Testis (tissue), 3 donors: ENCODE measurements around the gene CHCHD10. TPM values are rescaled to one million over a fixed set of nuclear protein-coding genes. Genes with fewer than 3 reads are reported as not detected.

Source experiments
- DNase-seq: peaks from one replicate; pipeline ENCODE4 v3.0.0-alpha.2; 2019
- H3K27ac ChIP-seq, 2 donors: fragments of 200-600 bp; sonication (generic); one replicate each; pipeline ENCODE4 v1.5.1; 2019
- H3K27me3 ChIP-seq: fragments of 200-600 bp; sonication (generic); one replicate; pipeline ENCODE4 v1.5.1; 2019
- H3K36me3 ChIP-seq: fragments of 200-600 bp; sonication (generic); one replicate; pipeline ENCODE4 v1.5.1; 2017; ENCODE audit warnings: low read depth; ENCODE audit errors: missing control alignments
- H3K4me1 ChIP-seq: fragments of 200-600 bp; sonication (generic); one replicate; pipeline ENCODE4 v1.5.1; 2019
- H3K4me3 ChIP-seq, 2 donors: fragments of 200-600 bp; sonication (generic); one replicate each; pipeline ENCODE4 v1.5.1; 2017 to 2019
- H3K9me3 ChIP-seq: fragments of 200-600 bp; sonication (generic); one replicate; pipeline ENCODE4 v1.5.1; 2017
- POLR2A ChIP-seq: fragments of 450-650 bp; IDR thresholded peaks from one replicate; pipeline ENCODE4 v1.6.1; 2017; ENCODE audit warnings: antibody characterized with exemption, mild to moderate bottlenecking, moderate library complexity
- WGBS, 2 donors: methylation state at CpG; one replicate each; pipeline ENCODE4 v1.1.5; 2018; 5-methylcytosine and 5-hydroxymethylcytosine counted together
- intact Hi-C: fragments of 100-400 bp; cut with DNase I; formaldehyde crosslinking; loops from one replicate; pipeline ENCODE4 v1.15.1; 2023; ENCODE audit warnings: low total_unique reads
- polyA plus RNA-seq: library from polyadenylated mRNA; stranded (reverse); fragments of 350-450 nt; fragmentation: Illumina TruSeq; extraction: RNeasy Lipid Tissue Mini Kit (QIAGEN cat#74804); gene quantifications from one replicate; pipeline ENCODE4 v1.2.3, GENCODE V29; 2014; ENCODE audit warnings: low read depth, low replicate concordance; ENCODE audit not compliant: insufficient read depth
- total RNA-seq, 2 donors: library from RNA; depleted of rRNA; stranded (reverse); fragments of >200 nt; gene quantifications; one replicate each; pipeline ENCODE4 v1.2.3, GENCODE V29; 2016
- TF ChIP-seq, protein P1 (sequence below), 3 experiments: fragments of 450-650 bp in 2 of 3; fragments of 200-600 bp in 1 of 3; sonication (generic) in 1 of 3; IDR thresholded peaks; one replicate each; pipeline ENCODE4 v1.5.1; 2016 to 2019; ENCODE audit warnings: antibody characterized with exemption in 3 of 3, mild to moderate bottlenecking in 2 of 3, moderate library complexity in 1 of 3

Gene CHCHD10
- total and polyA plus RNA-seq, 3 donors from 2014 or later: 24.0 to 74.8 (median 30.2) TPM

DNA sequence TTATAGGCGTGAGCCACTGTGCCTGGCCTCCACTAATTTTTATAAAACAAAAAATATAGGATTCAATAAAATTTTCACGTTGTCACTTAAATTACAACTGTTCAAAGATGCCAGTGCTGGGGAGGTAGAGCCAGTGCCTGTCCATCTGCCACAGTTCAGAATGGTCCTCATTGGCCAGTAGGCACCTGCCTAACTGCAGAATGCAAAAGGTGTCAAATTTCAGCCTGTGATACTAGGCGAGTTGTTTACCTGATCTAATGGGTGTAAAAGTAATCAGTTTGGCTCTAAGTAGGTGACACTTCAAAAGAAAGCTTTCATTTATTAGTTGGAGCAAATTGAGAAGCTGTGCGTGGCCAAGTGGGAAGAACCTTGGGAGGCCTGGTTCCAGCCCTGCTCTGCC is 21.3 kb upstream of the CHCHD10 start:
- intact Hi-C loops: no loop called here
- Histone ChIP-seq H3K9me3 (no peaks in the 10 kb centered on the region), H3K4me3 (no peak overlapping the region), H3K4me1 (peaks cover 50% of the 10 kb centered on the region), H3K27me3 (no peaks in the 10 kb centered on the region), H3K27ac (peak overlapping the region in 1 of 2 donors; percentile 53), H3K36me3 (no peaks in the 10 kb centered on the region)
- no peak for TF ChIP-seq POLR2A
- TF ChIP-seq, protein P1, sequence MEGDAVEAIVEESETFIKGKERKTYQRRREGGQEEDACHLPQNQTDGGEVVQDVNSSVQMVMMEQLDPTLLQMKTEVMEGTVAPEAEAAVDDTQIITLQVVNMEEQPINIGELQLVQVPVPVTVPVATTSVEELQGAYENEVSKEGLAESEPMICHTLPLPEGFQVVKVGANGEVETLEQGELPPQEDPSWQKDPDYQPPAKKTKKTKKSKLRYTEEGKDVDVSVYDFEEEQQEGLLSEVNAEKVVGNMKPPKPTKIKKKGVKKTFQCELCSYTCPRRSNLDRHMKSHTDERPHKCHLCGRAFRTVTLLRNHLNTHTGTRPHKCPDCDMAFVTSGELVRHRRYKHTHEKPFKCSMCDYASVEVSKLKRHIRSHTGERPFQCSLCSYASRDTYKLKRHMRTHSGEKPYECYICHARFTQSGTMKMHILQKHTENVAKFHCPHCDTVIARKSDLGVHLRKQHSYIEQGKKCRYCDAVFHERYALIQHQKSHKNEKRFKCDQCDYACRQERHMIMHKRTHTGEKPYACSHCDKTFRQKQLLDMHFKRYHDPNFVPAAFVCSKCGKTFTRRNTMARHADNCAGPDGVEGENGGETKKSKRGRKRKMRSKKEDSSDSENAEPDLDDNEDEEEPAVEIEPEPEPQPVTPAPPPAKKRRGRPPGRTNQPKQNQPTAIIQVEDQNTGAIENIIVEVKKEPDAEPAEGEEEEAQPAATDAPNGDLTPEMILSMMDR (IDR thresholded peaks at IDR 0.05): no peak
- WGBS, 2 donors: 70% methylated on average over 4 of the region's 4 CpGs
- no peak for DNase-seq

DNA sequence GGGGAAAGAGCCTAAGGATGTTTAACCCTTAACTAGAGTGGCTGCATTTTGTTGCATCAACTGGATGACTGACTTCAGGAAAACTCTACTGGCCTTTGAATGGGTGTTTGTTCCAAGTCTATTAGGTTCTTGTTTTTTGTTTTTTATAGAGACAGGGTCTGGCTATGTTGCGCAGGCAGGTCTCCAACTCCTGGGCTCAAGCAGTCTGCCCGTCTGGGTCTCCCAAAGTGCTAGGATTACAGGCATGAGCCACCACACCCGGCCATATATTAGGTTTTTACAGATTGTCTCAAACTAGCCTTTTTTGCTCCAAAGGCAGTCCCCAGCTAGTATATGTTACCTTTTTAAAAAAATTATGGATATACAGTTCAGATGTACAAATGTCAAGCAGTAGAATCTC is 20.1 kb upstream of the CHCHD10 start:
- Histone ChIP-seq H3K36me3 (no peaks in the 10 kb centered on the region), H3K4me3 (peak overlapping the region; percentile 97), H3K9me3 (no peaks in the 10 kb centered on the region), H3K4me1 (peaks cover 50% of the 10 kb centered on the region), H3K27ac (peak overlapping the region; percentile 99 to 100), H3K27me3 (no peaks in the 10 kb centered on the region)
- intact Hi-C loops: no loop called here
- TF ChIP-seq, protein P1 (IDR thresholded peaks at IDR 0.05): no peak
- TF ChIP-seq POLR2A: no peak
- no peak for DNase-seq
- WGBS, 2 donors: 37 to 38% methylated on average over 3 of the region's 3 CpGs

DNA sequence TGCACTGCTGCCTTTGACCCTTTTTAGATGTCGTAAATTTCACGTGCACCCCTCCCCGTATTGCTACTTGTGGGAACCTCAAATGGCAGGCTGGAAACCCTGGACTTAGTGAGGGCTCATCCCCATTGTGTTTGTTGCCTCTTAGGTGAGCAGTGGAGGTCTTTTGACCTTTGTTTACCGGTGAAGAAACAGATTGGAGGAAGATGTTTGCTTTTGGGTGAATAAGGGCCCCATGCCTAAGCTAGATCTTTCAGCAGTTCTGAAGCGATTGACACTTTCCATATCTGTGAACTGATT is 19.8 kb upstream of the CHCHD10 start:
- intact Hi-C loops: no loop called here
- 0 to 2% methylated on average over 5 of the region's 5 CpGs for WGBS, 2 donors
- no peak for TF ChIP-seq POLR2A
- TF ChIP-seq, protein P1 (IDR thresholded peaks at IDR 0.05): no peak
- Histone ChIP-seq H3K9me3 (no peaks in the 10 kb centered on the region), H3K27ac (peak overlapping the region; percentile 99 to 100), H3K36me3 (no peaks in the 10 kb centered on the region), H3K4me3 (peak overlapping the region; percentile 97), H3K4me1 (peaks cover 50% of the 10 kb centered on the region), H3K27me3 (no peaks in the 10 kb centered on the region)
- DNase-seq: no peak

DNA sequence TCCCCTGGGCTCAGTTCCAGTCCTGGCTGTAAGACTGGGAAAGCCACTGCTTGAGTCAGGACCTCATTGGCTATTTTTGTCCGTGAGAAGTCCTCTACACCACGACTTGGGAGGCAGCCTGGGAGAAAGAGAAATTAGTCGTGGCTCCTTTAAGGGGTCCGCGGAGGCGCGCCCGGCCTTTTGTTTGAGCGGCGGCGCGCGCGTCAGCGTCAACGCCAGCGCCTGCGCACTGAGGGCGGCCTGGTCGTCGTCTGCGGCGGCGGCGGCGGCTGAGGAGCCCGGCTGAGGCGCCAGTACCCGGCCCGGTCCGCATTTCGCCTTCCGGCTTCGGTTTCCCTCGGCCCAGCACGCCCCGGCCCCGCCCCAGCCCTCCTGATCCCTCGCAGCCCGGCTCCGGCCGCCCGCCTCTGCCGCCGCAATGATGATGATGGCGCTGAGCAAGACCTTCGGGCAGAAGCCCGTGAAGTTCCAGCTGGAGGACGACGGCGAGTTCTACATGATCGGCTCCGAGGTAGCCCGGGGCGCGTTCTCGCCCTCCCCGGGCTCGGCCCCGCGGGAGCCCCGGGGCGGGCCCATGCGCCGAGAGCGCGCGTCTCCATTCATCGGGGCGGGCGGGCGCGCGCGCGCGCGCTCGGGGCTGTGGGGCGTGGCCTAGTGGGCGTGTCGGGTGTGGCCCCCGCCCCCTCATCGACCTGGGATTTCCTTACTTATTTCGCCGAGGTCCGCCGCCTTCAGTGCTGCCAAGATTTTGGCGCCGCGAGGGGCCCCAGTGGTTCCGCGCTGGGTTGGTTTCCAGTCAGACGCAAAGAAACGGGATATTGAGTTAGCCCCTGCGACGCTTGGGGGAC is 19.2 kb upstream of the CHCHD10 start, which contains the start of gene SMARCB1:
Gene SMARCB1 (plus strand): TSS at position 215 of the 848 bp plus-strand sequence. CDS start 204 bp downstream, at position 419.
- Histone ChIP-seq H3K4me1 (peaks cover 48% of the 10 kb centered on the region), H3K9me3 (no peaks in the 10 kb centered on the region), H3K4me3 (peak within 1 kb of the TSS; percentile 97), H3K27ac (peak within 1 kb of the TSS; percentile 99 to 100), H3K36me3 (no peaks in the 10 kb centered on the region), H3K27me3 (no peaks in the 10 kb centered on the region)
- TF ChIP-seq, protein P1 (IDR thresholded peaks at IDR 0.05): no peak
- TF ChIP-seq POLR2A: peak; percentile 18
- 0 to 1% methylated on average over 25 to 71 of the region's 97 CpGs for WGBS, 2 donors
- DNase-seq: peak; percentile 96
- intact Hi-C loops: no loop called here
